ENCODE results near the gene ICA1L.

Gene ICA1L

DNA sequence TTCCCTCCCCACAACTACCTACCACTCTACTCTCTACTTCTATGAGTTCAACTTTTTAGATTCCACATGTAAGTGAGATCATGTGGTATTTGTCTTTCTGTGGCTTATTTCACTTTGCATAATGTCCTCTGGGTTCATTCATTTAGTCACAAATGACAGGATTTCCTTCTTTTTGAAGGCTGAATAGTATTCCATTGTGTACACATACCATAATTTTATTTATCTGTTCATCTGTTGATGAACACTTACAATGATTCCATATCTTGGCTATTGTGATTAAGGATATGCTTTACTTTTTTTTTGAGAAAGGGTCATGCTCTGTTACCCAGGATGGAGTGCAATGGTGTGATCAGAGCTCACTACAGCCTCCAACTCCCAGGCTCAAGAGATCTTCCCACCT, 73.6 kb downstream of the ICA1L start:
- TF ChIP-seq JUND (IDR thresholded peaks at IDR 0.05; ENCODE audit: low read depth), result no peak
- no peak for DNase-seq (ENCODE audit: low read depth in 1 of 2, low spot score in 1 of 2)
- in situ Hi-C loops (cut with HindIII; ENCODE audit: low pct_unique_long_range_greater_than_20kb, low sequenced_read_pairs), result no loop called here

DNA sequence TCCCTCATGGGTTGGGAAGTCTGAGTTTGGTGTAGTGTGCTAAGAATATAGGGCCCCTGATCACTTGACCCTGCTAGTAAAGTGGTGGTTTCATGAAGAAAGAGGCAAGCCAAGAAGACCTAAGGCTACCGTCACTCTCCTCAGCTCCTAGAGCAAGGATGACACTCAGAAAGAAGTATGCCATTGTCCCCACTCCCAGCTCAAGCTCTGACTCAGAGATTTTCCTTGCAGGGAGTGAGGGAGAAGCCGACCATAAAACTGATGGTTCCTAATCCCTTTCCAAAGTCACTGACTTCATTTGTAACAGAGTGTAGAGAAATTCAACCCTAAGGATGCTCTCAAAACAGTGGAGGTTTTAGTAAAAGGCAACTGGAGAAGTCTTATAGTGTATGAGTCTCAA, 80.9 kb downstream of the ICA1L start:
- in situ Hi-C loops (cut with HindIII; ENCODE audit: low pct_unique_long_range_greater_than_20kb, low sequenced_read_pairs), result no loop called here
- TF ChIP-seq JUND (IDR thresholded peaks at IDR 0.05; ENCODE audit: low read depth), result no peak
- DNase-seq (ENCODE audit: low read depth in 1 of 2, low spot score in 1 of 2), result no peak

GRCh38 chr2:202786842-202787241, 84.7 kb downstream of the ICA1L start:
- in situ Hi-C loops (cut with HindIII; ENCODE audit: low pct_unique_long_range_greater_than_20kb, low sequenced_read_pairs), result no loop called here
- no peak for DNase-seq (ENCODE audit: low read depth in 1 of 2, low spot score in 1 of 2)
- no peak for TF ChIP-seq JUND (IDR thresholded peaks at IDR 0.05; ENCODE audit: low read depth)

DNA sequence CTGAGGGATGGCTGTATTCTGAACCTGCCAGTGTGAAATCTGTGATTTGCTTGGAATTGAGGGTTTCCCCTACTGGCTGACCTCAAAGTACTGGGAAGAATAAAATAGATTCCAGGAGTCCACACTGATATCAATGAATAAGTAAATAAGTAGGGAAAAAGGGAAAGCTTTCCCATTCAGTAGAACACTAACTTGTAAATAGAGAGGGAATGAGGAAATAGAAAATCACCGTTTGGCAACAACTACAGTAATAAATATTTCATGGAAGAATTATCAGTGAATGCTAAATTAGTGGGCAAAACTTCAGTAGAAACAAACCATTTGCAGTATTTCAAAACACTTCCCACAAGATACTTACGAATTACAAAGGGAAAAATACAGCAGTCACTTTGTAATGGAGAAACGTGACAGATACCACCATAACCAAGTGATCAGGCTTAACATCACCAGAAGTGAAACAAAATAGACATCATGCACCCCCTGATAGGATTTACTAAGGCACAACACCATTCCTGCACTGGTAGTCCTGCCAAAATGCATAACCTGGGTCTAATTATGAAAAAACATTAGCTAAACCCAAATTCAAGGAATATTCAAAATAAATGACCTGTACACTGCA, 88.5 kb downstream of the ICA1L start:
- no peak for TF ChIP-seq JUND (IDR thresholded peaks at IDR 0.05; ENCODE audit: low read depth)
- no peak for DNase-seq (ENCODE audit: low read depth in 1 of 2, low spot score in 1 of 2)
- in situ Hi-C loops (cut with HindIII; ENCODE audit: low pct_unique_long_range_greater_than_20kb, low sequenced_read_pairs), result no loop called here

DNA sequence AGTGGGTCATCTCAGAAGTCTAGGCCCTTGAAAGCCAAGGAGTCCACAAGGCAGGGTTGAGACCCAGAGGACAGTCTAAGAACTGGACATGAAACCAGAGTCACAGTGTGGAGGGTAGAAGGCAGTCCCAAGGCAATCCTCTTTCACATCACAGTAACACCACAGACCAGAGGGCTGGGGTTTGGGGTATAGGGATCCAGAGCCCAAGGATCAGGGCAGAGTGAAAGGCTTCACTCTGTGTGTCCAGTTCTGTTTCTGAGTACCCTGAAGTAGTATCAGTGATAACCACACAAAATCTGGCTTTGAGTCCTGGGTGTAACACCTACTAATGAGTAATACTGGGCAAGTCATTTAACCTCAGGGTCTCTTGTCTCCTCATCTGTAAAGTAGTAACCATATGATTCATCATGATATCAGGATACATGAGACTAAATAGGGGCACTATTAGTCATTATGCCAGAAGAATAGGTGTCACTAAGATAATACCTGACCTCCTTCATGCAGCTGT, 91.0 kb downstream of the ICA1L start:
- in situ Hi-C loops (cut with HindIII; ENCODE audit: low pct_unique_long_range_greater_than_20kb, low sequenced_read_pairs), result no loop called here
- TF ChIP-seq JUND (IDR thresholded peaks at IDR 0.05; ENCODE audit: low read depth), result no peak
- DNase-seq (ENCODE audit: low read depth in 1 of 2, low spot score in 1 of 2), result no peak

DNA sequence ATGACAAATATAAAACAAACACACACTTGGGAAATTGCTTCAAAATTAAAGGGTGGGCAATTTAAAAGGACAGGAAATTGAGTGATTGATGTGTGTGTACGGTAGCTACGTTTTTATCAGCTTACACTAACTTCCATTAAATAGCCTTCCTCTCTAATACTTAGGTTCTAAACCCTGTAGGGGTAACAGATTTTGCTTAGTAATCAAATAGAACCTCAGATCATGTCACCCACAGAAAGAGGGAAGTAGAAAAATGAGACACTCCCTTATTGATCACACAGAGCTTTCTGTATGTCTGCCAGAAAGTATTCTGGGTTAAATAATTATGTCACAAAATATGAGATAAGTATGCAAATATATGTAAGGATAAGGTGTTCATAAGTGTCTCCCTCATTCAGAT, 93.3 kb downstream of the ICA1L start:
- DNase-seq (ENCODE audit: low read depth in 1 of 2, low spot score in 1 of 2), result no peak
- no peak for TF ChIP-seq JUND (IDR thresholded peaks at IDR 0.05; ENCODE audit: low read depth)
- in situ Hi-C loops (cut with HindIII; ENCODE audit: low pct_unique_long_range_greater_than_20kb, low sequenced_read_pairs), result no loop called here

DNA sequence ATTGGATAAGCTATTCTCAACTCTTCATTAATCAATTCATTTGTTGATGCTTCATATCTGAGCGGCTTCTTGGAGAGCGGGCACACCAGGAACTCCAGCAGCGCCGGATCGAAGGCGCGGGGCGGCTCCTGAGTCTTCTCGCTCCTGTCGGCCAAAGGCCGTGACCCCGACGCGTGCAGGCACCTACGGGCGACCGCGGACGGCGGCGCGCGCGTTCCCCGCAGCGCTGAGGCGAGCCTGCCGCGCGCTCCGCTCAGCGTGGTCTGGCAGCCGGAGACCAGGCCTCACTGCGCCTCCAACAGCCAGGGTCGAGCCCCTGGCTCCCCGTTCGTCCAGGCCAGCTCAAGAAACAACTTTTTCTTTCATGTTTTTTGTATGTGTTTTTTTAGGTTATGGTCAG, 97.5 kb downstream of the ICA1L start:
- no peak for DNase-seq (ENCODE audit: low read depth in 1 of 2, low spot score in 1 of 2)
- in situ Hi-C loops (cut with HindIII; ENCODE audit: low pct_unique_long_range_greater_than_20kb, low sequenced_read_pairs), result no loop called here
- TF ChIP-seq JUND (IDR thresholded peaks at IDR 0.05; ENCODE audit: low read depth), result no peak

DNA sequence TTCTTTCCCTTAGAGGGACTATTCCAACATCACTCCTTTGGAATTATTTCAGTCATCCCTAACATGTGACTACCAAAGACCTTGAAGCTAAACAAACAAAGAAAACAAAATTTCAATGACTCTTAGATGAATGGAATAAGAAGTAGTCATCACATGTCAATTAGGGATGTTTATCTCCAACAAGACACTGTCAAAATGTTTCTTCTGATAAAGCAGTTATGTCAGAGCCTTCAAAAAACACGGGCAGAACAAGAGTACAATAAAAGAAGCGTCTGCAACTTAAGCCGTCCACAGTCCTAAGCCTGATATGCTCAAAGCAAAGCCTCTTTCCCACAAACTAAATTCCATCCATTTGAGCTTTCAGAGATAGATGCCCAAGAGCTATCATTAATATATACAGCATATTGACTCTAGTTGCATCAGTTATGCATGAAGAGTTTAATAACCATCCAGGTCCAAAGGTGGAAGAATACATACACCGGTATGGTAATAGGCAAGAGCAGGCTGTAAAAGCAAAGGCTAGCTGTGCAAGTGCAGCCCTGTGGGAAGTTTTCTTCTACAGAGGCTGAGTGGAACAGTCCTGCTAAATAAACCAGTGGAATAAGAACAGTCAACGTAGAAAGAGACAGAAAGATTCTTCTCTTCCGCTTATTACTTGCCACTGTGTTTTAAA, 98.1 kb downstream of the ICA1L start:
- no peak for DNase-seq (ENCODE audit: low read depth in 1 of 2, low spot score in 1 of 2)
- no peak for TF ChIP-seq JUND (IDR thresholded peaks at IDR 0.05; ENCODE audit: low read depth)
- in situ Hi-C loops (cut with HindIII; ENCODE audit: low pct_unique_long_range_greater_than_20kb, low sequenced_read_pairs), result no loop called here

DNA sequence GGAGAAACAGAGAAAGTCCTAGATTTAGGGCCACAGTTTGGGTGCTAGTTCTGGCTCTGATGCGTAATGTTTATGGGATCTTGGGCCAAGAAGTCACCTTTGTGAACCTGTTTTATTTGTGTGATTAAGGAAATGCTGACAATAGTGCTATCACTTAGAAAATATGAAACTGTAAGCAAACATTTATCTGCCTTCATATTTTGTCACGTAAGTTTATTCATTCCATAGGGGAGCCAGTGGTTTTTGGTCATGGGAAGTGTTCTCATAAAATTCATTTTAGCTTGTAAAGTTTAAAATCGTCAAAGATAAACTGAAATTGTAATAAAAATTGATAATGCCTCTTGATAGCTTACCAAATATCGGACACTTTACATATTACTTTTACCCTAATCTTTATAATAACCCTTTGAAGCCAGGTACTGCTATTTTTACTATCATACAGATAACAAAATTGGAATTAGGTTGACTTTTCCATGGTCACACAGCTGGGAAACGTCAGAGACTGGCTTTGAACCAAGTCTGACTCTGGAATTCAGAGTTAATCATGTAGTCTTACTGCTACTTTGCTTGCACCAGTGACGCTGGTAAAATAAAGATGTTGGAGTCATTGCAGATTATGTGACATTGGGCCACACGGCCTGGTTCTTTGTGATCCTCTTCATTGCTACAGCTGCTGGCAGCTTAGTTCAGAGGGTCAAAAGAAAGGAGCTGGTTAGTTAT, 99.7 kb downstream of the ICA1L start:
- no peak for TF ChIP-seq JUND (IDR thresholded peaks at IDR 0.05; ENCODE audit: low read depth)
- no peak for DNase-seq (ENCODE audit: low read depth in 1 of 2, low spot score in 1 of 2)
- in situ Hi-C loops (cut with HindIII; ENCODE audit: low pct_unique_long_range_greater_than_20kb, low sequenced_read_pairs), result no loop called here

DNA sequence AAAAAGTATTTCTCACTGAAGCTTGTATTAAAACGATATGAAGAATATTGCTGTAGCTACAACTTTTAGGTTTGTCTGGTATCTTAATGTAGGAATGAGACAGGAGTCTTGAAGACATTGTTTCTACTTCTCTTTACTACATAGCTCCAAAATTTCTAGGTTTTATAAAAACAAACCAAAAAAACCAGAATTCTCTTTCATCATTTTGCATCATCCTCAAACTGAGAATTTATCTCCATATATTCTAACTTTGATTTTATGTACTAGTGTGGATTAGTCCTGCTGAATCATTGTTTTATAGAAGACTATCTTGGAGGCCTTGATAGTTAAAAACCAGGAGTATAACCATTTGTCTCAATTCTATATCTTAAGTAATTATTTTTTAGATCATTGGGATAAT, 100.2 kb downstream of the ICA1L start:
- in situ Hi-C loops (cut with HindIII; ENCODE audit: low pct_unique_long_range_greater_than_20kb, low sequenced_read_pairs), result no loop called here
- no peak for DNase-seq (ENCODE audit: low read depth in 1 of 2, low spot score in 1 of 2)
- TF ChIP-seq JUND (IDR thresholded peaks at IDR 0.05; ENCODE audit: low read depth), result no peak

GRCh38 chr2:202769201-202769600, 102.4 kb downstream of the ICA1L start:
- no peak for DNase-seq (ENCODE audit: low read depth in 1 of 2, low spot score in 1 of 2)
- in situ Hi-C loops (cut with HindIII; ENCODE audit: low pct_unique_long_range_greater_than_20kb, low sequenced_read_pairs), result no loop called here
- TF ChIP-seq JUND (IDR thresholded peaks at IDR 0.05; ENCODE audit: low read depth), result no peak

DNA sequence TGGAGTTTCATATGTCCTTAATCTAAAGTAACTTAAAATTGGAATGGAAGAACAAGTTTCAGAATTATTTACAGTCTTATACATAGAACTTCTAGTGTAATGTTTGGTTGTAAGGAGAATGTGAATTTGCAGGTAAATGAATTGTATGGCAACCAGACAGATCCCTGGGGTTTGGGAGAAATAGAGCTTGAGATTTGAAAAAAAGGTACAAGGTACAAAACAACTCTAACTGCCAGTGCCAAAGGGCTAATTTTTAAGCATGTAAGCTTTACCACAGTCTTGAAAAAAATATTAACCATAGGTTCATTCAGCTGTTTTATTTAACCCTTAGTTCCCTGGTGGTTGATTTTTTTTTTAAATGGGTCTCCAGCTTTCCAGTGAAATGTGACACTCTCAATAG, 103.3 kb downstream of the ICA1L start:
- no peak for TF ChIP-seq JUND (IDR thresholded peaks at IDR 0.05; ENCODE audit: low read depth)
- no peak for DNase-seq (ENCODE audit: low read depth in 1 of 2, low spot score in 1 of 2)
- in situ Hi-C loops (cut with HindIII; ENCODE audit: low pct_unique_long_range_greater_than_20kb, low sequenced_read_pairs), result no loop called here

DNA sequence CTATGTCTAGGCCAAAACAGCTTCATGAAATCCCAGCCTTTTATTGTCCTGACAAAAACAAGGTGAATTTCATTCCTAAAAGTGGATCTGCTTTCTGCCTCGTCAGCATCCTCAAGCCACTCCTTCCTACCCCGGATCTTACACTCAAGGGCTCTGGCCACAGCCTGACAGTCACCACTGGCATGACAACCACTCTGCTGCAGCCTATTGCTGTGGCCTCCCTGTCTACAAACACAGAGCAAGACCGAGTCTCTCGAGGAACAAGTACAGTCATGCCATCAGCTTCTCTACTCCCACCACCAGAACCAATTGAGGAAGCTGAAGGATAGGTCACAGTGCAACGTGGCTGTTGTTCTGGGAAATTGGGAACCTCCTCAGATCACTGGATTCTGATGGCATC, 106.1 kb downstream of the ICA1L start:
- TF ChIP-seq JUND (IDR thresholded peaks at IDR 0.05; ENCODE audit: low read depth), result no peak
- no peak for DNase-seq (ENCODE audit: low read depth in 1 of 2, low spot score in 1 of 2)
- in situ Hi-C loops (cut with HindIII; ENCODE audit: low pct_unique_long_range_greater_than_20kb, low sequenced_read_pairs), result no loop called here

Measured in T47D (cell line).